ENCODE results near the gene SMARCA2.

DNA sequence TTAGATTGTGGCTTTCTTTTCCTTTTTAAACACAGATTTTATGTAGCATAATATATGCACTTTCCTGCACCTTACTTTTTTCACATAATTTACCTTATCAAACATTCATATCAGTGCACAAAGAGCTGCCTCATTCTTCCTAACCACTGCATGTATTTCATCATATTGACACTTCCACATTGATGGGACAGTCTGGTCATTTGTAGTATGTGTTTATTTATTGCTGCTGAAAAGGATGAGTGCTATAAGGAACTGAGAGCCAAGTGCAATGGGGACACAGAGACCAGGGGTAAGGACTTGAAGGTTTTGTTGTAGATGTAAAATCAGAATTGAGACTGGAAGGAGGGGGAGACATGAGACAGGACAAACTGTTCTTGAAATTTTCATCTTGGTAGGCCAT is 193.8 kb downstream of the SMARCA2 start:
- TF ChIP-seq, protein P1, sequence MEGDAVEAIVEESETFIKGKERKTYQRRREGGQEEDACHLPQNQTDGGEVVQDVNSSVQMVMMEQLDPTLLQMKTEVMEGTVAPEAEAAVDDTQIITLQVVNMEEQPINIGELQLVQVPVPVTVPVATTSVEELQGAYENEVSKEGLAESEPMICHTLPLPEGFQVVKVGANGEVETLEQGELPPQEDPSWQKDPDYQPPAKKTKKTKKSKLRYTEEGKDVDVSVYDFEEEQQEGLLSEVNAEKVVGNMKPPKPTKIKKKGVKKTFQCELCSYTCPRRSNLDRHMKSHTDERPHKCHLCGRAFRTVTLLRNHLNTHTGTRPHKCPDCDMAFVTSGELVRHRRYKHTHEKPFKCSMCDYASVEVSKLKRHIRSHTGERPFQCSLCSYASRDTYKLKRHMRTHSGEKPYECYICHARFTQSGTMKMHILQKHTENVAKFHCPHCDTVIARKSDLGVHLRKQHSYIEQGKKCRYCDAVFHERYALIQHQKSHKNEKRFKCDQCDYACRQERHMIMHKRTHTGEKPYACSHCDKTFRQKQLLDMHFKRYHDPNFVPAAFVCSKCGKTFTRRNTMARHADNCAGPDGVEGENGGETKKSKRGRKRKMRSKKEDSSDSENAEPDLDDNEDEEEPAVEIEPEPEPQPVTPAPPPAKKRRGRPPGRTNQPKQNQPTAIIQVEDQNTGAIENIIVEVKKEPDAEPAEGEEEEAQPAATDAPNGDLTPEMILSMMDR (IDR thresholded peaks at IDR 0.05): no peak
- no peak for TF ChIP-seq POLR2A (IDR thresholded peaks at IDR 0.05)
